ENCODE data around the gene RBMS2.
"Not testable (repeated sequence)": the region's sequence is repeated elsewhere in the genome, so short reads cannot be mapped to it uniquely, and the experiment has no call there.

Gene RBMS2

DNA sequence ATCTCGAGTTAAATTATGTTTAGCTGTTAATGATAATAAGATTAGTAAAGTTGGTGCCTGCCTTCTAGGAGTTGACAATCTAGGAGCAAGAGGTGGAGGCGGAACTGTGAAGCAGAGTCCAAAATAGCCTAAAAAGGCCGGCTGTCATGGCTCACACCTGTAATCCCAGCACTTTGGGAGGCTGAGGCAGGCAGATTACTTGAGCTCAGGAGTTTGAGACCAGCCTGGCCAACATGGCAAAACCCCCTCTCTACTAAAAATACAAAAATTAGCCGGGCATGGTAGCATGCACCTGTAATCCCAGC is 7.7 kb upstream of the RBMS2 start:
- H3K27ac ChIP-seq (ENCODE audit: insufficient read depth, low read length, poor library complexity, severe bottlenecking); H3K27me3 ChIP-seq (replicated peaks; ENCODE audit: control insufficient read depth, insufficient read depth, low read length, poor library complexity, severe bottlenecking); H3K36me3 ChIP-seq (ENCODE audit: control insufficient read depth, insufficient read depth, low read length); H3K9me3 ChIP-seq (ENCODE audit: control insufficient read depth, low read length); DNase-seq; H3K4me1 ChIP-seq (ENCODE audit: control insufficient read depth, insufficient read depth, low read length, poor library complexity, severe bottlenecking); H3K4me3 ChIP-seq (ENCODE audit: insufficient read depth, low read depth, low read length, poor library complexity, severe bottlenecking): not testable (repeated sequence)

DNA sequence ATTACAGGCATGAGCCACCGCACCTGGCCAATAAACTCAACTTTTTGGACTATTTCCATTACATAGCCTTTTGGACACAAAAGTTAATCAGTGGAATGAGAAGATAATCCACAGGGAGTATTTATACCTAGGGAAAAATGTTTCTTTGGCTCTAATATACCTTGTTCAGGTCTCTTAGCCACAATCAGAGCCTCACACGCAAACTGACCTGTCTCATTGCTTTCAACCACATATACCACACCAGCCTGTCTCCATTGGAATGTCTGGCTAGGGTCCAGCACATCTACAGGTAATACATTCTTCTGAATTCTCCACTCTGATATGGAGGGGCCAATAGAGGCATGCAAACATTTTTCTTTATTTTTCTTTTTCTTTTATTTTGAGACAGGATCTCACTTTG is 3.8 kb upstream of the RBMS2 start:
- DNase-seq: no peak
- no peaks in the 10 kb centered on the region for H3K4me1 ChIP-seq (ENCODE audit: control insufficient read depth, insufficient read depth, low read length, poor library complexity, severe bottlenecking)
- no peaks in the 10 kb centered on the region for H3K36me3 ChIP-seq (ENCODE audit: control insufficient read depth, insufficient read depth, low read length)
- no peaks in the 10 kb centered on the region for H3K27me3 ChIP-seq (replicated peaks; ENCODE audit: control insufficient read depth, insufficient read depth, low read length, poor library complexity, severe bottlenecking)
- H3K27ac ChIP-seq (ENCODE audit: insufficient read depth, low read length, poor library complexity, severe bottlenecking): no peak overlapping the region
- H3K4me3 ChIP-seq (ENCODE audit: insufficient read depth, low read depth, low read length, poor library complexity, severe bottlenecking): no peak overlapping the region
- H3K9me3 ChIP-seq (ENCODE audit: control insufficient read depth, low read length): no peaks in the 10 kb centered on the region

DNA sequence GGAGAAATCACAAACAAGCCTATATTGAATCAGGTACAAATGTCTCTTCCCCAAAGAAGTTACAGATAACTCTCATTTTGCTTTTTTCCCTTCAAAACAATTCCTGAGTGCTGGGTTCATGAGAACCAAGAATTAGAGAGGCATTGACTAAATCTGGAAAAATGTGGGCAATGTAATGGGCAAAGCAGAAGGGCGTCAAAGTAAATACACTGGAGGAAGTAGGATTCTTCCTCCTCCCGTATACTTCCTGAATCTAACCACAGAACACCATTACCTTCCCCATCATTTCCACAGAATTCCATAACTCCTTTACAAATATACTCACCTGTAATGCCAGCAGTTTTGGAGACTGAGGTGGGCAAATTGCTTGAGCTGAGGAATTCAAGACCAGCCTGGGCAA is 3.0 kb upstream of the RBMS2 start:
- H3K36me3 ChIP-seq (ENCODE audit: control insufficient read depth, insufficient read depth, low read length): no peaks in the 10 kb centered on the region
- H3K9me3 ChIP-seq (ENCODE audit: control insufficient read depth, low read length): no peaks in the 10 kb centered on the region
- no peaks in the 10 kb centered on the region for H3K27me3 ChIP-seq (replicated peaks; ENCODE audit: control insufficient read depth, insufficient read depth, low read length, poor library complexity, severe bottlenecking)
- no peak for DNase-seq
- H3K4me1 ChIP-seq (ENCODE audit: control insufficient read depth, insufficient read depth, low read length, poor library complexity, severe bottlenecking): no peaks in the 10 kb centered on the region
- H3K27ac ChIP-seq (ENCODE audit: insufficient read depth, low read length, poor library complexity, severe bottlenecking): no peak overlapping the region
- H3K4me3 ChIP-seq (ENCODE audit: insufficient read depth, low read depth, low read length, poor library complexity, severe bottlenecking): no peak overlapping the region

DNA sequence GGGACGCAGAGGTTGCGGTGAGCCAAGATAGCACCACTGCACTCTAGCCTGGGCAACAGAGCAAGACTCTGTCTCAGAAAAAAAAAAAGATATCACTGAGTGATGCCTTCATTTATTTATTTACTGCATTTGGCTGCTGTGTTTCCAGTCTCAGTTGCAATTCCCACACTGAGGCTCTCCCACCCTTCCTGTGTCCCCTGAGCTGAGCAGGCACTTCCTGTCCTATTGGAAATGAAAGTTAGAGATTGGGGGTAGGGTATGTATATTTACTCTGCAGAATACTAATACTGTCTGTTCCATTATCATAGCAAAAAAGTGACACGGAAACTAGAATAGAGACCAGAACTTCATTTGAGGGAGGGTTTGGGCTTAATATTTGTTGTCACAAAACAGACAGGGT is 1.6 kb upstream of the RBMS2 start:
- Histone ChIP-seq H3K27ac (ENCODE audit: insufficient read depth, low read length, poor library complexity, severe bottlenecking) (no peak overlapping the region), H3K9me3 (ENCODE audit: control insufficient read depth, low read length) (no peaks in the 10 kb centered on the region), H3K4me3 (ENCODE audit: insufficient read depth, low read depth, low read length, poor library complexity, severe bottlenecking) (no peak overlapping the region), H3K27me3 (replicated peaks; ENCODE audit: control insufficient read depth, insufficient read depth, low read length, poor library complexity, severe bottlenecking) (no peaks in the 10 kb centered on the region), H3K4me1 (ENCODE audit: control insufficient read depth, insufficient read depth, low read length, poor library complexity, severe bottlenecking) (no peaks in the 10 kb centered on the region), H3K36me3 (ENCODE audit: control insufficient read depth, insufficient read depth, low read length) (no peaks in the 10 kb centered on the region)
- no peak for DNase-seq

DNA sequence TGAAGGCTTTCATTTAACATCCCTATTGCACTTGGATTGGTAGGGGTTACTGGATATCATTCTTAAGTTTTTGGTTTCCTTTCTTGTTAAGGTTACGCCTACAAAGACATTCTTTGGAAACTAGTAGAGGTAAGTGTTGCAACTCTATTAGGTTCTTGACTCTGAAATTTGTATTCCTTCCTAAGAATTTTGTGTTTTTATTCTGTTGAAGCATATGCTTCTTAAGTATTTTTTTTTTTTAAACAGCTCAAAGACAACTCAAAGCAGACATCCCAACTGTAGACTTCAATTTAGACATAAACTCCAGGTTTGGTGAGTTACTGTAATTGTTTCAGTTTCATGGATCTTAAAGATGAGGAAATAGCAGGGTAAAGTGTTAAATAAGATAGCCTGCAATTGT is 1.1 kb upstream of the RBMS2 start:
- Histone ChIP-seq H3K4me1 (ENCODE audit: control insufficient read depth, insufficient read depth, low read length, poor library complexity, severe bottlenecking) (no peaks in the 10 kb centered on the region), H3K36me3 (ENCODE audit: control insufficient read depth, insufficient read depth, low read length) (no peaks in the 10 kb centered on the region), H3K9me3 (ENCODE audit: control insufficient read depth, low read length) (no peaks in the 10 kb centered on the region), H3K27me3 (replicated peaks; ENCODE audit: control insufficient read depth, insufficient read depth, low read length, poor library complexity, severe bottlenecking) (no peaks in the 10 kb centered on the region), H3K27ac (ENCODE audit: insufficient read depth, low read length, poor library complexity, severe bottlenecking) (no peak overlapping the region), H3K4me3 (ENCODE audit: insufficient read depth, low read depth, low read length, poor library complexity, severe bottlenecking) (no peak overlapping the region)
- no peak for DNase-seq

DNA sequence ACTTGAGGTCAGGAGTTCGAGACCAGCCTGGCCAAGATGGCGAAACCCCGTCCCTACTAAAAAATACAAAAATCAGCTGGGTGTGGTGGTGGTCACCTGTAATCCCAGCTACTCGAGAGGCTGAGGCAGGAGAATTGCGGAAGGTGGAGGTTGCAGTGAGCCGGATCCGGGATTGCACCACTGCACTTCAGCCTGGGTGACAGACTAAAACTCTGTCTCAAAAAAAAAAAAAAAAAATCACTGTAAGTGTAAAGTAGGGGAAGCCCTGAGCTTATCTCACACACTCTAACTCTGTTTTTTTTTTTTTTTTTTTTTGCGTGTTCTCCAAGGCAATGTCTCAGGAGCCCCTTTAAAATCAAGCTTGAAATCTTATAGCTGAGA is 421 bp upstream of the RBMS2 start:
- no peaks in the 10 kb centered on the region for H3K36me3 ChIP-seq (ENCODE audit: control insufficient read depth, insufficient read depth, low read length)
- no peak for DNase-seq
- no peaks in the 10 kb centered on the region for H3K27me3 ChIP-seq (replicated peaks; ENCODE audit: control insufficient read depth, insufficient read depth, low read length, poor library complexity, severe bottlenecking)
- no peaks in the 10 kb centered on the region for H3K4me1 ChIP-seq (ENCODE audit: control insufficient read depth, insufficient read depth, low read length, poor library complexity, severe bottlenecking)
- no peak overlapping the region for H3K27ac ChIP-seq (ENCODE audit: insufficient read depth, low read length, poor library complexity, severe bottlenecking)
- H3K4me3 ChIP-seq (ENCODE audit: insufficient read depth, low read depth, low read length, poor library complexity, severe bottlenecking): peak overlapping the region; percentile 41
- no peaks in the 10 kb centered on the region for H3K9me3 ChIP-seq (ENCODE audit: control insufficient read depth, low read length)

DNA sequence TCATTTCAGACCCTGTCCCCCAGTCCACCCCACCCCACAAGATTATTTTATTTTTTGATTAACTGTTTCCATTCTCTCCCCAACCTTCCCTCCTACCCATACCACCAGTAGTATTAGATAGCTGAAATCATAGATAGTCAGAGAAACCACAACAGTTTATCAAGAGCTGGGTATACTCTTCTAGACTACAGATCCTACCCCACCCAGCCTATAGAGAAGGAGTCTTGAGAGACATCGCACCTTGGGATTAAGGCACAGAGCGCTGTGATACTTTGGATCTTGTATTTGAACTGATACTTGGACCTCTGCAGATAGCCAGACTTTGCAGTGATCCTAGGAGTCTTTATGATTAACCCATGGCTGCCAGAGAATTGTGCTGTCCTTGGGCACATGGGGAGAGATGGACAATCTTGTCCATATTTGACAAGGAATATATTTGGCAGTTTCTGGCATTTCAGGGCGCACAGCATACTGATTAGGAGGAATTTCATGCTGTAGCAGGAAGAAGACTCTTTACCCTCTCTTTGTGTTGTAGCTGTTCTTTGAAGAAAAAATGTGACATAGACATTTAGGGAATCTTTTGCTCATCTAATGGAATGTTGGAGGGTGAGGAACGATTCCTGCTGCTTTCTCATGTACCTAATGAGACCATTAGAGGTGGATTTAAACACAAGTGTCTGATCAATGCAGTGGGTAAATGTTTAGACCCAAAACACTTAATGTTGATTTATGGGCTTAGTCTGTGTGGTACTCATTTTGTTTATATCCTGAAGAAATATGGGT is 982 bp downstream of the RBMS2 start:
- no peak for DNase-seq
- H3K27ac ChIP-seq (ENCODE audit: insufficient read depth, low read length, poor library complexity, severe bottlenecking): no peak overlapping the region

DNA sequence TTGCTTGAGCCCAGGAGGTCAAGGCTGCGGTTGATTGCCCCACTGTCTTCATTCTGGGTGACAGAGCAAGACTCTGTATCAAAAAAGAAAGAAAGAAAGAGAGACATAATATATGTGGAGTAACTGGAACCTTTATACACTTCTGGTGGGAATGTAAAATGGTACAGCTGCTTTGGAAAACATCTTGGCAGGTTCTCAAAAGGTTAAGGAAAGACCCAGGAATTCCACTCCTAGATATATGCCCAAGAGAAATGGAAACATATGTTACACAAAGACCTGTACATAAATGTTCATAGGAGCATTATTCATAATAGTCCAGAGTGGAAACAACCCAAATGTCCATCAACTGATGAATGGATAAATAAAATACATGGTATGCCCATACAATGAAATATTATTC is 7.2 kb downstream of the RBMS2 start:
- Histone ChIP-seq H3K9me3 (ENCODE audit: control insufficient read depth, low read length) (no peaks in the 10 kb centered on the region), H3K4me1 (ENCODE audit: control insufficient read depth, insufficient read depth, low read length, poor library complexity, severe bottlenecking) (no peaks in the 10 kb centered on the region), H3K4me3 (ENCODE audit: insufficient read depth, low read depth, low read length, poor library complexity, severe bottlenecking) (no peak overlapping the region), H3K36me3 (ENCODE audit: control insufficient read depth, insufficient read depth, low read length) (no peaks in the 10 kb centered on the region), H3K27me3 (replicated peaks; ENCODE audit: control insufficient read depth, insufficient read depth, low read length, poor library complexity, severe bottlenecking) (no peaks in the 10 kb centered on the region), H3K27ac (ENCODE audit: insufficient read depth, low read length, poor library complexity, severe bottlenecking) (no peak overlapping the region)
- DNase-seq: no peak

More for the DNA sequence above, 982 bp downstream of the RBMS2 start:
- Histone ChIP-seq H3K27me3 (replicated peaks; ENCODE audit: control insufficient read depth, insufficient read depth, low read length, poor library complexity, severe bottlenecking) (no peaks in the 10 kb centered on the region), H3K36me3 (ENCODE audit: control insufficient read depth, insufficient read depth, low read length) (no peaks in the 10 kb centered on the region), H3K4me1 (ENCODE audit: control insufficient read depth, insufficient read depth, low read length, poor library complexity, severe bottlenecking) (no peaks in the 10 kb centered on the region), H3K9me3 (ENCODE audit: control insufficient read depth, low read length) (no peaks in the 10 kb centered on the region), H3K4me3 (ENCODE audit: insufficient read depth, low read depth, low read length, poor library complexity, severe bottlenecking) (no peak overlapping the region)

DNA sequence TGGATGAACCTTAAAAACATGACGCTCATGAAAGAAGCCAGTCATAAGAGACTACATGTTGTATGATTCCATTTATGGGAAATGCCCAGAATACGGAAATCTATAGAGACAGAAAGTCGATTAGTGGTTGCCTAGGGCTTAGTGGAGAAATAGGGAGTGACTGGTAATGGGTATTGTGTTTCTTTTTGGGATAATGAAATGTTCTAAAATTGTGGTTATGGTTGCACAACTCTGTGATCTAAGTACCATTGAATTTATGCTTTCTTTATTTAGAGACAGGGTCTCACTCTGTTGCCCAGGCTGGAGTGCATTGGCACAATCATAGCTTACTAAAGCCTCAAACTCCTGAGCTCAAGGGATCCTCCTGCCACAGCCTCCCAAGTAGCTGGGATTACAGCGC is 8.0 kb downstream of the RBMS2 start:
- Histone ChIP-seq H3K36me3 (ENCODE audit: control insufficient read depth, insufficient read depth, low read length) (no peaks in the 10 kb centered on the region), H3K4me1 (ENCODE audit: control insufficient read depth, insufficient read depth, low read length, poor library complexity, severe bottlenecking) (no peaks in the 10 kb centered on the region), H3K4me3 (ENCODE audit: insufficient read depth, low read depth, low read length, poor library complexity, severe bottlenecking) (no peak overlapping the region), H3K9me3 (ENCODE audit: control insufficient read depth, low read length) (no peaks in the 10 kb centered on the region), H3K27ac (ENCODE audit: insufficient read depth, low read length, poor library complexity, severe bottlenecking) (no peak overlapping the region), H3K27me3 (replicated peaks; ENCODE audit: control insufficient read depth, insufficient read depth, low read length, poor library complexity, severe bottlenecking) (no peaks in the 10 kb centered on the region)
- no peak for DNase-seq

DNA sequence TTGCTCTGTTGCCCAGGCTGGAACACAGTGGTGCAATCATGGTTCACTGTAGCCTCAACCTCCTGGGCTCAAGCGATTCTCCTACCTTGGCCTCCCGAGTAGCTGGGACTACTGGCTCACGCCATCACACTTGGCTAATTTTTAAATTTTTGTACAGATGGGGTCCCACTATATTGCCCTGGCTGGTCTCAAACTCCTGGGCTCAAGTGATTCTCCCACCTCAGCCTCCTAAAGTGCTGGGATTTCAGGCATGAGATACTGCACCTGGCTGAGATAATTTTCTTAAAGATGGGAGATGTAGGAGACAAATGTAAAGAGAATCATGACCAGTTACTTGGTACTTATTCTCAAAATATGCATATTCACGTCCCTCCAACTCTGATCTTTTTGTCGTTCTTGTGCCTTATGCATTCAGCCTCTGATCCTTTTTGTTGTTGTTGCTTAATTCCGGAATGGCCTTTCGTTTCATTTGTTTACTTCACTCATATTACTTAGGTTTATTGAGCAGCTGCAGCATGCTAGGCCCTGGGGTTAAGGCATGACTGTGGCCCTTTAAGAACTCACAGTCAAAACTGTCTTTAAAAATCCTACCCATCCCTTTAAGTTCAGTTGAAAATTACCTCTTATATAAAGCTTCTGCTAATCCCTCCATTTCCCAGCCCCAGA is 8.9 kb downstream of the RBMS2 start:
- no peak overlapping the region for H3K27ac ChIP-seq (ENCODE audit: insufficient read depth, low read length, poor library complexity, severe bottlenecking)
- no peak for DNase-seq

More for the DNA sequence above, 8.9 kb downstream of the RBMS2 start:
- Histone ChIP-seq H3K4me3 (ENCODE audit: insufficient read depth, low read depth, low read length, poor library complexity, severe bottlenecking) (no peak overlapping the region), H3K4me1 (ENCODE audit: control insufficient read depth, insufficient read depth, low read length, poor library complexity, severe bottlenecking) (no peaks in the 10 kb centered on the region), H3K27me3 (replicated peaks; ENCODE audit: control insufficient read depth, insufficient read depth, low read length, poor library complexity, severe bottlenecking) (no peaks in the 10 kb centered on the region), H3K36me3 (ENCODE audit: control insufficient read depth, insufficient read depth, low read length) (no peaks in the 10 kb centered on the region), H3K9me3 (ENCODE audit: control insufficient read depth, low read length) (no peaks in the 10 kb centered on the region)
